Right atrium auricular region (tissue), 2 donors: ENCODE results near the gene VSIG10L. TPM values are rescaled to one million over a fixed set of nuclear protein-coding genes. Genes with fewer than 3 reads are reported as not detected.

ENCODE experiments used
- DNase-seq: peaks from one replicate; pipeline ENCODE4 v3.0.0-alpha.2; 2019; ENCODE audit warnings: low spot score
- H3K27ac ChIP-seq, 2 donors: fragments of 200-600 bp; sonication (generic); 1 replicate in 1 of 2; 2 replicates in 1 of 2; pipeline ENCODE4 v1.5.1; 2016 to 2019
- H3K27me3 ChIP-seq, 2 donors: fragments of 200-600 bp; sonication (generic); one replicate each; pipeline versions ENCODE4 v1.5.1 to v1.6.0; 2017 to 2019
- H3K36me3 ChIP-seq: fragments of 200-600 bp; sonication (generic); one replicate; pipeline ENCODE4 v1.5.1; 2016
- H3K4me1 ChIP-seq, 2 donors: fragments of 200-600 bp; sonication (generic); one replicate each; pipeline versions ENCODE4 v1.5.1 to v1.6.0; 2017 to 2019
- H3K4me3 ChIP-seq, 2 donors: fragments of 200-600 bp; sonication (generic); 1 replicate in 1 of 2; 2 replicates in 1 of 2; pipeline ENCODE4 v1.5.1; 2017 to 2019; ENCODE audit warnings: mild to moderate bottlenecking in 1 of 2, moderate library complexity in 1 of 2
- H3K9me3 ChIP-seq, 2 donors: fragments of 200-600 bp; sonication (generic); one replicate each; pipeline ENCODE4 v1.5.1; 2019
- CTCF ChIP-seq, 2 donors: fragments of 200-600 bp; sonication (generic); IDR thresholded peaks; one replicate each; pipeline ENCODE4 v1.5.1; 2019; ENCODE audit warnings: antibody characterized with exemption in 2 of 2
- total RNA-seq, 2 donors: library from RNA; depleted of rRNA; stranded (reverse); fragments of >200 nt; gene quantifications; one replicate each; pipeline ENCODE4 v1.1.0, GENCODE V29; 2016

VSIG10L gene
- total RNA-seq, 2 donors from 2014 or later: 0.79 to 1.1 TPM

- H3K4me3 ChIP-seq: no peak overlapping the region
- DNase-seq: no peak
- no peak overlapping the region for H3K27ac ChIP-seq
- TF ChIP-seq CTCF (IDR thresholded peaks at IDR 0.05): no peak
- H3K9me3 ChIP-seq: no peaks in the 10 kb centered on the region
- H3K4me1 ChIP-seq: peaks cover 0 to 7% of the 10 kb centered on the region in 2 donors
- no peaks in the 10 kb centered on the region for H3K27me3 ChIP-seq
- peaks cover 13% of the 10 kb centered on the region for H3K36me3 ChIP-seq
These were observed 3.2 kb upstream of the VSIG10L start for GRCh38 chr19:51345076-51345620.

DNA sequence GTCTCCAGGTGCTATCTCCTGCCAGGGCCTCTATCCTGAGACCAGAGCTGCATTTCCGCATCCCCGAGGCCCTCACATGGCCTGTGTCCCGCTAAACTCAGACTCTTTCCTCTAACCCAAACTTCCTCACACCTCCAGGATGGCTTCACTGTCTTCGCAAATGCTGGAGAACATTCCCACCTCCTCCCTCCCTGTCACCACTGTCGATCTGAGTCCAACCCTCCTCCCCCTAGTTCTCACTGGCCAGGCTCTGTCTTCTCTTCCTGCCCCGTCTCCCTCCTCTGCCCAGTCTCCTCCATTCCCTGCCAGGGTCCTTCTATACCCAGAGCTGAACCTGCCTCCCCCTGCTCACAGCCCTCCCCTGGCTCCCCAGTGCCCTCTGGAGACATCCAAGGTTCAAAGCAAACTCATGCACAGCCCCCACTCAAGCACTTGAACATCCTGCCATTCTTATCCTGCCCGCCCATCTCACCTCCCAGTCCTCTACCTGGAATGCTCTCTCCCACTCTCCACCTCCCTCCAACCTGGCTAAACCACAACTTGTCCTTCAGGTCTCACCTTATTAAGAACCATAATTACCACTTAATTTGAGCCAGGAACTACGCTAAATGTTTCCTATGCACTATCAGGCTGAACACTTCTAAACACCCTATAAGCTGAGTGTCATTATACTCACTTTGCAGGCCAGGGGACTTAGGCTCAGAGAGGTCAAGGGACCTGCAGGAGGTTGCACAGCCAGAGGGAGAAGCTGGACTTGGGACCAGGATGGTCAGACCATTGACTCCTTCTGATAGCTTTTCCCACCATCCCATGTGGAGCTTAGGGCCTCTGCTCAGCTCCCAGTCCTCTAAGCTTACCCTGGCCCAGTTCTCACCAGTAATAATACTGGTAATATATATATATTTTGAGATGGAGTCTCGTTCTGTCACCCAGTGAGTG is 961 bp upstream of the VSIG10L start:
- no peak for TF ChIP-seq CTCF (IDR thresholded peaks at IDR 0.05)
- Histone ChIP-seq H3K36me3 (peaks cover 9% of the 10 kb centered on the region), H3K4me3 (no peak overlapping the region), H3K27me3 (no peaks in the 10 kb centered on the region), H3K4me1 (peaks cover 0 to 21% of the 10 kb centered on the region in 2 donors), H3K27ac (no peak overlapping the region), H3K9me3 (no peaks in the 10 kb centered on the region)
- no peak for DNase-seq

- Histone ChIP-seq H3K9me3 (no peaks in the 10 kb centered on the region), H3K36me3 (no peaks in the 10 kb centered on the region), H3K4me1 (peaks cover 0 to 21% of the 10 kb centered on the region in 2 donors), H3K27ac (no peak overlapping the region), H3K27me3 (no peaks in the 10 kb centered on the region), H3K4me3 (no peak overlapping the region)
- TF ChIP-seq CTCF (IDR thresholded peaks at IDR 0.05): no peak
- no peak for DNase-seq
These were observed 873 bp downstream of the VSIG10L start for GRCh38 chr19:51341066-51341465.

- DNase-seq: peak; percentile 99
- Histone ChIP-seq H3K36me3 (no peaks in the 10 kb centered on the region), H3K27ac (peak overlapping the region; percentile 74 to 75), H3K4me1 (peaks cover 0 to 21% of the 10 kb centered on the region in 2 donors), H3K9me3 (no peaks in the 10 kb centered on the region), H3K27me3 (no peaks in the 10 kb centered on the region), H3K4me3 (peak overlapping the region; percentile 46 to 66)
- peak in 1 of 2 donors; percentile 40 for TF ChIP-seq CTCF (IDR thresholded peaks at IDR 0.05)
These were observed 2.0 kb downstream of the VSIG10L start for GRCh38 chr19:51339687-51340656.

- Histone ChIP-seq H3K27me3 (no peaks in the 10 kb centered on the region), H3K27ac (peak overlapping the region; percentile 46 to 74), H3K4me3 (peak overlapping the region; percentile 46 to 66), H3K4me1 (peaks cover 0 to 21% of the 10 kb centered on the region in 2 donors), H3K9me3 (no peaks in the 10 kb centered on the region), H3K36me3 (no peaks in the 10 kb centered on the region)
- DNase-seq: no peak
- no peak for TF ChIP-seq CTCF (IDR thresholded peaks at IDR 0.05)
These were observed 2.6 kb downstream of the VSIG10L start for GRCh38 chr19:51339313-51339686.
